HG02885 (cell line): ENCODE results near the gene MORC3.

Experiments
- ATAC-seq: cut with Tn5 transposase; IDR thresholded peaks from one replicate; pipeline ENCODE4 v1.9.1; 2021; ENCODE audit warnings: mild to moderate bottlenecking; ENCODE audit not compliant: unreplicated experiment, poor library complexity

MORC3 gene

DNA sequence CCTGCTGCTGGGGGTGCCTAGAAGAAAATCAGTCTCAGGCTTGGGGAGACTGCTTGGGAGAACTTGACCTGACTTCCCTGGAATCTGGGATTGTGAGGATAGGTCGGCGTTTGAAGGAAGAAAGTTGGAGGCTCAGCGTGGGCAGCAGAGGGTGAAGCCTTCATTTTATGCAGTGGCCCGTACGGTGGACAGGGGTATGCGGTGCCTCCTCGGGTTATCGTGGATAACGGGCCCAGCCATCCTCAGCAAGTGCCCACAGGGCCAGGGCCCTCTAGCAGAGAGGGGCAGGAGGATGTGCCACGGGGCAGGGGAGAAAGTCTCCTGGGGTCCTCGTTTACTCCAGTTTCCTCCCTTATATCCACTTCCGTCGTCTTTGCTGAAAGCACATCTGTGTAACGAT, 99.2 kb downstream of the MORC3 start:
- no peak for ATAC-seq

DNA sequence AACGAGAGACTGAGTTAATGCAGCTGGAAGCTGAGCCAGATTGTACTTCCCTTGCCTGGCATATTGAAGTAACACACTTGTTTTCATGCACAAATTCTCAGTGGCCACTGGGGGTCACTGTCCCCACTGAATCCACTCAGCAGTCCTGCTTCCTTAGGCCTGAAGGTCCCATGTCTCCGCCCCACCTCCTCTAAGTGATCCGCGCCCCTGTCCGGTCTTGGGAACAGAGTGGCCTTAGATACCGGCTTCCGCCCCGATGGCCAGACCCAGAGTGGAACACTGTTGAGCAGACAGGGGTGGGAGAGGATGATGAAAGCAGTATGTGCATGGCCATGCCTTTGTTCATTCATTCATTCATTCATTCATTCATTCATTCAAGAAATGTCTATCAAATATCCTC, 100.0 kb downstream of the MORC3 start:
- no peak for ATAC-seq

DNA sequence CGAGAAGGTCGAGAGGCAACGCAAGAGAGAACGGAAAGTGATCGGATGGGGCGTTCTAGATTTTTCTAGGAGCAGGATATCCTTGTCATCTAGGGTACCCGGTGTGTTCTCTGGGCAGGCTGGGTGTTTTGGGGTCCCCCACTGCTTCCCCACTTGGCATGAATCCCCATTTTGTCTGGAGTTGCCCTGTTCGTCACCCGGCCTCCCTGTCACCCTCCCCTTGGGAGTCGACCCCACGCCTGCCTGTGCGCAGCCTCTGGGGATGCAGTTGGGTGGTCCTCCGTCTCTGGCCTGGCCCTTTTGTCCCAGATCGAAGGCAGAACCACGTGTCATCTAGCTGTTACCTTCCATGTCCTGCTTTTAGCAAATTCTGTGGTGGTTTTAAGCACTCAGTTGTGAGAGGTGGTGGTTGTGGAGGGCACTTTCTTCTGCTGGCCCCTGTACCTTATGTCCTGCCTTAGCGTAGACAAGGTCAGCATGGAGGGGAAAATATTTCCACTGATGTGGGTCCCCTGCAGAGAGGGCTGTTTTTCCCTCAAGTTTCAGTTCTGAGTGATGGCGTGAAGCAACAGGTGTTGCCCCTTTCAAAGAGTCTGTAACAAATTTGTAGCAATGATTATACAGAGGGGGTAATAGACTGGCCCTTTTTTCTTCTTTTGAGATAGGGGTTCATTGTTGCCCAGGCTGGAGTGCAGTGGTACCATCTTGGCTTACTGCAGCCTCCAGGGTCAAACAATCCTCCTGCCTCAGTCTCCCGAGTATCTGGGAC, 100.8 kb downstream of the MORC3 start:
- no peak for ATAC-seq

DNA sequence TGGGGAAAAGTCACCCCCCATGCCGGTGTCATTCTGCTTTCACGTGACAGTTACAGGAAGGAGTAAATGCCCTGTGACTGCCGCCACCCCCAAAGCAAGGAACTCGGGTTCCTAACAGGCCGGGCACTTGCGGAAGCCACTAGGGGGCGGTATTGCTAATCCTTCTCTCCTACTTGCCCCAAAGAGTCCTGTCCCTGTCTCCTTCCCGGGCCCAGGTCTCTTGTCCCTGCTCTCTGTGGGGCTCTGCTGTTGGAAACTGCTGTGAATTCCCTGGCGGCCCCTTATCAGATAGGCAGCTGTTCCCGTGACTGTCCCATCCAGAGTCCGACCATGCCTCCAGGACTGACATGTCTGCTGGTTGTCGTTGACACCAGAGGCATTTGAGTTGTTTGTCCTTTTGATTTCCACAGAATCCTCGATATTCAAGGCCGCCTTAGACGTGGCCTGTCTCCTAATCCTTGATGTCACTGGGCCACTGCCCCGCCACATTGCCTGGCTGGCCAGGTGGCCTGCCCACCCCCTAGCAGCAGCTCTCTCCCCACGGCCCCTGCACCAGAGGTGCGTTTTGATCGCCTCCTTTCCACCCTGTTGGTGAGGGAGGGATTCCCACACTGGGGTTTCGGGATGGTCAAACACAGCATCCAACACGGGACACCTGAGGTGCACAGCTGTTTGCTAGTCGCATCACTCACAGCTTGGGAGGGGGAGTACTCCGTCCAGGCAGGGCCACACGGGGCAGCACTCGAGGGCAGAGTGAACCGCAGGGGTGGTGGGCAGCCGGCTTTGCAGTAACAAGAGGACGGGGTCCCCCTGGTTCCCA, 102.5 kb downstream of the MORC3 start:
- peak; percentile 43 for ATAC-seq

DNA sequence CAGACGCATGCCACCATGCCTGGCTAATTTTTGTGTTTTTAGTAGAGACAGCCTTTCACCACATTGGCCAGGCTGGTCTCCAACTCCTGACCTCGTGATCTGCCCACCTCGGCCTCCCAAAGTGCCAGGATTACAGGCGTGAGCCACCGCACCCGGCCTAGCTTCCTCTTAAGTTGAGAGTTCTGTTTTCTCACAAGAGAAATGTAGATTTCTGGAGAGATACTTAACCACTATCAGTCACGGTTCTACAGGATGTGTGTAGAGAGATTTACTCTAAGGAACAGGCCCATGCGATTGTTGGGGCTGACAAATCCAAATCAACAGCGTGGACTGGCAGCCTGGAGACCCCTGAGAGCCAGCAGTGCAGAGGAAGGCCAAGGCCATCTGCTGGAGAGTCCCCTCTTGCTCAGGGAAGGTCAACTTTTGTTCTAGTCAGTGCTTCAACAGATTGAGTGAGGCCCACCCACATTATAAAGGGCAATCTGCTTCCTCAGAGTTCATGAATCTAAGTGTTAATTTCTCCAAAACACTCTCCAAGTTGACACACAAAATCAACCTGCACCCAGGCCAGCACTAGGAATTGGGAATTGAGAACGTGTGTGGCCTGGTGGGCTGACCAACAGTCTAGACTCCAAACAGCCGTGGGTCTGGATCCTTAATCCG, 103.9 kb downstream of the MORC3 start:
- ATAC-seq = no peak

DNA sequence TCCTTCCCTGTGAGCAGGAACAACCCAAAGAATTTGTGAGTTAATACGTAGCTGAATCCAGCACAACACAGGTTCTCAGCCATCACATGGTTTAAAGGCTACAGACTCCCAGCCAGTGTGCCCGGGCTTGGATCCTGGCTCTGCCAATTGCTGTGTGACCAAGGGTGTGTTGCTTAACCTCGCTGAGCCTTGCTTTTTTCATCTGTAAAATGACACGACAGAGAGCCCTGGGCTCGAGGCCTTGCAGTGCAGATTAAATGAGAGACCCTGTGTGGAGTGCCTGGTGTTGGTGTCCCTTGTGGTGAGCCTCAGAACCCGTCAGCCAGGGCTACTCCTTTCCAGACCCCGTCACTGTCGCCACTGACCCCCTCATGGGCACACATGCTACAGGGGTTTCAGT, 104.6 kb downstream of the MORC3 start:
- ATAC-seq = no peak

DNA sequence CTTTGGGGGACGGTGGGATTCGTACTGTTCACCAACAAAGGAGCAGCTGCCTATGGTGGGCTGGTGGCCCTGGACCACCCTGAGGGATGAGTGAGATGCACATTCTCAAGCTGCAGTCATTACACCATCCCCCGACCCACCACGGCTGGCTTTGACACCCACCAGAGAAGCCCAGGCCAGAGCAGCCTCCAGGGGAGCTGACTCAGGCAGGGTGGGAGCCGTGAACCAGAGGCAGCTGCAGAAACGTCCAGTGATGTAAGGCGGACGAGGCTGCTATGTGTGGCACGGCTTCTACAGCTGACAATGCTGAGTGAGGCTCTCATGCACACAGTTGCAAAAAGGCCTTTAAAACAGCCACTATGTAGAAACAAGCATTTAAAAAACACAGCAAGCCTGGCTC, 105.3 kb downstream of the MORC3 start:
- ATAC-seq = no peak
